ENCODE results near the gene DUSP10. TPM values are rescaled to one million over a fixed set of nuclear protein-coding genes. Genes with fewer than 3 reads are reported as not detected.

DUSP10 gene
- total RNA-seq, 1 experiment from 2014 or later, result 1.7 TPM

DNA sequence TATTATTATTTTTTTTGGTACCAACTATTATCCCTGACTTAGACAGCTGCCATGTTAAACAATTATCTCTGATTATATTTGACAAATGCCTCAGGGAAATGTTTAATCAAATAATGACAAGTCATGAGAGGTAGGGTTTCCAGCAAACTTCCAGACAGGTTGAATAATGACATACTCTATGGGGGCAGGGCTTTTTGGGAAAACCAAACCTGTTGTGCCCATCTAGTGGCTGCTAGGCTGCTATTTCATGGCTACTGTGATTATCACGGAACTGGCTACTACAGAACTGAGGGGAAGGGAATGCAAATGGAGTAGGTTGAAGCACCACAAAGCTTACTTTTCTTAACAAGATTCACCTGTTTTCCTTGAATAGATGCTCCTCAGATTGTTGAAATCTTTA lies 77.6 kb downstream of the DUSP10 start:
- POLR2A ChIA-PET, result no interaction called here
- ATAC-seq, result no peak
- Histone ChIP-seq H3K9me3 (ENCODE audit: control insufficient read depth in 1 of 2, insufficient read depth in 1 of 2, low read depth in 1 of 2, low read length in 2 of 2) (no peaks in the 10 kb centered on the region), H3K4me3 (replicated peaks in 1 of 2; ENCODE audit: low read depth in 1 of 2, low read length in 2 of 2) (no peak overlapping the region), H3K9ac (ENCODE audit: low read length) (no peak overlapping the region), H3K79me2 (ENCODE audit: insufficient read depth, low read length) (no peaks in the 10 kb centered on the region), H4K20me1 (ENCODE audit: insufficient read depth) (no peaks in the 10 kb centered on the region), H2AFZ (ENCODE audit: low read depth, low read length, poor library complexity, severe bottlenecking) (no peak overlapping the region), H3K36me3 (ENCODE audit: control insufficient read depth in 1 of 2, insufficient read depth in 2 of 2, low read length in 2 of 2) (no peaks in the 10 kb centered on the region), H3K9me2 (ENCODE audit: insufficient read depth) (no peaks in the 10 kb centered on the region), H3K27me3 (ENCODE audit: insufficient read depth, low read length) (no peaks in the 10 kb centered on the region), H3K27ac (ENCODE audit: low read depth, low read length) (no peak overlapping the region), H3K4me2 (ENCODE audit: low read length) (no peak overlapping the region), H3K4me1 (ENCODE audit: control insufficient read depth in 1 of 2, insufficient read depth in 2 of 2, low read length in 2 of 2) (peaks cover 0 to 4% of the 10 kb centered on the region in 2 experiments; a peak in 1 of 4 replicates)
- DNase-seq (ENCODE audit: low read depth, low spot score), result no peak
- RAD21 ChIA-PET (ENCODE audit: low non-redundant PET in 1 of 2, low total read pairs in 2 of 2, uncharacterized antibody in 2 of 2, unreplicated experiment in 2 of 2), result no interaction called here
- intact Hi-C loops (cut with micrococcal nuclease), result no loop called here
- CTCF ChIA-PET, result no interaction called here
- BruUV-seq (replicated peaks), result no TSS peak
- no peak for TF ChIP-seq RAD21 (IDR thresholded peaks at IDR 0.05; ENCODE audit: low read depth)
- TF ChIP-seq CBX3 (IDR thresholded peaks at IDR 0.05; ENCODE audit: low read depth), result no peak
- no peak for TF ChIP-seq FOSL1 (IDR thresholded peaks at IDR 0.05; ENCODE audit: low read depth)
- TF ChIP-seq SRF (IDR thresholded peaks at IDR 0.05; ENCODE audit: low read depth), result no peak
- no peak for TF ChIP-seq ZFX (IDR thresholded peaks at IDR 0.05)
- no peak for TF ChIP-seq TCF7L2 (IDR thresholded peaks at IDR 0.05; ENCODE audit: borderline replicate concordance, extremely low read depth, insufficient read depth, insufficient read length)
- TF ChIP-seq JUND (IDR thresholded peaks at IDR 0.05), result no peak
- TF ChIP-seq, protein P1, sequence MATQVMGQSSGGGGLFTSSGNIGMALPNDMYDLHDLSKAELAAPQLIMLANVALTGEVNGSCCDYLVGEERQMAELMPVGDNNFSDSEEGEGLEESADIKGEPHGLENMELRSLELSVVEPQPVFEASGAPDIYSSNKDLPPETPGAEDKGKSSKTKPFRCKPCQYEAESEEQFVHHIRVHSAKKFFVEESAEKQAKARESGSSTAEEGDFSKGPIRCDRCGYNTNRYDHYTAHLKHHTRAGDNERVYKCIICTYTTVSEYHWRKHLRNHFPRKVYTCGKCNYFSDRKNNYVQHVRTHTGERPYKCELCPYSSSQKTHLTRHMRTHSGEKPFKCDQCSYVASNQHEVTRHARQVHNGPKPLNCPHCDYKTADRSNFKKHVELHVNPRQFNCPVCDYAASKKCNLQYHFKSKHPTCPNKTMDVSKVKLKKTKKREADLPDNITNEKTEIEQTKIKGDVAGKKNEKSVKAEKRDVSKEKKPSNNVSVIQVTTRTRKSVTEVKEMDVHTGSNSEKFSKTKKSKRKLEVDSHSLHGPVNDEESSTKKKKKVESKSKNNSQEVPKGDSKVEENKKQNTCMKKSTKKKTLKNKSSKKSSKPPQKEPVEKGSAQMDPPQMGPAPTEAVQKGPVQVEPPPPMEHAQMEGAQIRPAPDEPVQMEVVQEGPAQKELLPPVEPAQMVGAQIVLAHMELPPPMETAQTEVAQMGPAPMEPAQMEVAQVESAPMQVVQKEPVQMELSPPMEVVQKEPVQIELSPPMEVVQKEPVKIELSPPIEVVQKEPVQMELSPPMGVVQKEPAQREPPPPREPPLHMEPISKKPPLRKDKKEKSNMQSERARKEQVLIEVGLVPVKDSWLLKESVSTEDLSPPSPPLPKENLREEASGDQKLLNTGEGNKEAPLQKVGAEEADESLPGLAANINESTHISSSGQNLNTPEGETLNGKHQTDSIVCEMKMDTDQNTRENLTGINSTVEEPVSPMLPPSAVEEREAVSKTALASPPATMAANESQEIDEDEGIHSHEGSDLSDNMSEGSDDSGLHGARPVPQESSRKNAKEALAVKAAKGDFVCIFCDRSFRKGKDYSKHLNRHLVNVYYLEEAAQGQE (IDR thresholded peaks at IDR 0.05; ENCODE audit: low read depth), result no peak
- no peak for TF ChIP-seq ELF1 (IDR thresholded peaks at IDR 0.05; ENCODE audit: borderline replicate concordance, low read depth)
- TF ChIP-seq YY1 (IDR thresholded peaks at IDR 0.05; ENCODE audit: extremely low read depth, insufficient replicate concordance, low read depth, low read length), result no peak
- TF ChIP-seq, protein P2, sequence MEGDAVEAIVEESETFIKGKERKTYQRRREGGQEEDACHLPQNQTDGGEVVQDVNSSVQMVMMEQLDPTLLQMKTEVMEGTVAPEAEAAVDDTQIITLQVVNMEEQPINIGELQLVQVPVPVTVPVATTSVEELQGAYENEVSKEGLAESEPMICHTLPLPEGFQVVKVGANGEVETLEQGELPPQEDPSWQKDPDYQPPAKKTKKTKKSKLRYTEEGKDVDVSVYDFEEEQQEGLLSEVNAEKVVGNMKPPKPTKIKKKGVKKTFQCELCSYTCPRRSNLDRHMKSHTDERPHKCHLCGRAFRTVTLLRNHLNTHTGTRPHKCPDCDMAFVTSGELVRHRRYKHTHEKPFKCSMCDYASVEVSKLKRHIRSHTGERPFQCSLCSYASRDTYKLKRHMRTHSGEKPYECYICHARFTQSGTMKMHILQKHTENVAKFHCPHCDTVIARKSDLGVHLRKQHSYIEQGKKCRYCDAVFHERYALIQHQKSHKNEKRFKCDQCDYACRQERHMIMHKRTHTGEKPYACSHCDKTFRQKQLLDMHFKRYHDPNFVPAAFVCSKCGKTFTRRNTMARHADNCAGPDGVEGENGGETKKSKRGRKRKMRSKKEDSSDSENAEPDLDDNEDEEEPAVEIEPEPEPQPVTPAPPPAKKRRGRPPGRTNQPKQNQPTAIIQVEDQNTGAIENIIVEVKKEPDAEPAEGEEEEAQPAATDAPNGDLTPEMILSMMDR (IDR thresholded peaks at IDR 0.05 in 2 of 3, conservative IDR thresholded peaks at IDR 0.05 in 1 of 3; ENCODE audit: borderline replicate concordance in 1 of 3, insufficient read depth in 1 of 3, low read depth in 2 of 3, low read length in 2 of 3), result no peak
- no peak for TF ChIP-seq EGR1 (IDR thresholded peaks at IDR 0.05; ENCODE audit: low read depth)
- TF ChIP-seq POLR2AphosphoS5 (IDR thresholded peaks at IDR 0.05; ENCODE audit: low read depth, low read length), result no peak
- TF ChIP-seq EZH2phosphoT487 (IDR thresholded peaks at IDR 0.05; ENCODE audit: borderline replicate concordance), result no peak

Measured in HCT116 (cell line).